Activated CD4-positive, alpha-beta T cell treated with anti-CD3 and anti-CD28 coated beads, Interleukin-2, amount 10 ng/mL, durations not matched to agents 24 days and 14 days (primary cell): ENCODE measurements around the gene HSPA9. TPM values are rescaled to one million over a fixed set of nuclear protein-coding genes. Genes with fewer than 3 reads are reported as not detected.

ENCODE experiments used
- DNase-seq: peaks from one replicate; pipeline ENCODE4 v3.0.0; 2022
- H3K27ac Mint-ChIP-seq: one replicate; pipeline ENCODE4 v1.8.0; 2022; ENCODE audit warnings: mild to moderate bottlenecking, mixed read lengths
- H3K27me3 Mint-ChIP-seq: one replicate; pipeline ENCODE4 v1.8.0; 2022; ENCODE audit warnings: mixed read lengths
- H3K36me3 Mint-ChIP-seq: one replicate; pipeline ENCODE4 v1.8.0; 2022; ENCODE audit warnings: low read depth, mild to moderate bottlenecking, mixed read lengths
- H3K4me1 Mint-ChIP-seq: one replicate; pipeline ENCODE4 v1.8.0; 2021; ENCODE audit warnings: mixed read lengths
- H3K4me3 Mint-ChIP-seq: one replicate; pipeline ENCODE4 v1.8.0; 2022; ENCODE audit warnings: mild to moderate bottlenecking, moderate library complexity, mixed read lengths
- H3K9me3 Mint-ChIP-seq: one replicate; pipeline ENCODE4 v1.8.0; 2021; ENCODE audit warnings: mixed read lengths
- intact Hi-C: fragments of 100-400 bp; cut with micrococcal nuclease; formaldehyde crosslinking; loops from one replicate; pipeline ENCODE4 v1.15.1; 2023
- total RNA-seq: library from RNA; stranded (reverse); gene quantifications from 2 replicates; pipeline ENCODE4 v1.2.3, GENCODE V29; 2022

Gene HSPA9
- total RNA-seq, 1 donor from 2014 or later: 415 TPM

- Mint-ChIP-seq H3K4me1 (peaks cover 14% of the 10 kb centered on the region), H3K9me3 (no peaks in the 10 kb centered on the region), H3K4me3 (no peak overlapping the region), H3K36me3 (no peaks in the 10 kb centered on the region), H3K27me3 (peaks cover 71% of the 10 kb centered on the region), H3K27ac (no peak overlapping the region)
- peak; percentile 60 for DNase-seq
- intact Hi-C loops: loop anchor here (1.0 to 5.0 kb wide), 2 partner anchors 51 to 134 kb away; no protein-coding TSS in a partner anchor
Measured at GRCh38 chr5:138603249-138603920, 28.2 kb upstream of the HSPA9 start.

DNA sequence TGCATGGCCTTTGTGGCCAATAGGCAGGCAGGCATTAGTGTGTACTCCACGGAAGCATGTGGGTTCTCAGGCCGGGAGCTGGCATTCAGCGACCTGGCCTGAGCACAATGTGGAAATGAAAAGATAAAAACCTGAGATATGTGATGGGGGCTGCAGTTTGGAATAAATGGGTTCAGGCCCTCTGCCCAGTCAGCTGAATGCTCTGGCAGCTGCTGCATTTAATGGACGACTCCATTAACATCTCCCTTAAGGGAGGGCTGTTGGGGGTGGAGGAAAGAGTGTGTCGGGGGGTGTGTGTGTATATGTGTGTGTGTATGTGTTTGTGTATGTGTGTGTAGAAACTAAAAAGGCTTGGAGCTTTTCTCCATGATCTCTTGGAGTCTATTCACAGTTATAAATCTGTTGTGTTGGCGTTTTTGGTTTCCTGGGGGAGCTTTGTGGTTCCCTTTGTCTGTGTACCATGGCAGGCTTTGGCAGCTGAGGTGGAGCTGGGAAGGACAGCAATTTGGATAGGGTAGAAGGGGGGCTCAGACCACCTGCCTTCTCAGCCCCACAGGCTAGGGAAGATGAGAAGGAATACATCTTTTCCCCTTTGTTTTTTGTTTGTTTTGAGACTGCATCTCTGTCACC is 27.3 kb upstream of the HSPA9 start:
- Mint-ChIP-seq H3K27me3 (peaks cover 72% of the 10 kb centered on the region), H3K36me3 (no peaks in the 10 kb centered on the region), H3K4me1 (peaks cover 14% of the 10 kb centered on the region), H3K9me3 (no peaks in the 10 kb centered on the region), H3K27ac (no peak overlapping the region), H3K4me3 (no peak overlapping the region)
- no peak for DNase-seq
- intact Hi-C loops: loop anchor here (5.0 kb wide), 1 partner anchor 135 kb away; no protein-coding TSS in a partner anchor

GRCh38 chr5:138601444-138601843 is 26.2 kb upstream of the HSPA9 start:
- Mint-ChIP-seq H3K4me1 (peaks cover 14% of the 10 kb centered on the region), H3K27me3 (peaks cover 77% of the 10 kb centered on the region), H3K27ac (no peak overlapping the region), H3K4me3 (no peak overlapping the region), H3K9me3 (no peaks in the 10 kb centered on the region), H3K36me3 (no peaks in the 10 kb centered on the region)
- no peak for DNase-seq
- intact Hi-C loops: loop anchor here (5.0 kb wide), 1 partner anchor 136 kb away; no protein-coding TSS in a partner anchor

- no peak for DNase-seq
- H3K4me3 Mint-ChIP-seq: no peak overlapping the region
- peaks cover 73% of the 10 kb centered on the region for H3K27me3 Mint-ChIP-seq
- no peaks in the 10 kb centered on the region for H3K36me3 Mint-ChIP-seq
- intact Hi-C loops: loop anchor here (5.0 kb wide), 1 partner anchor 137 kb away; no protein-coding TSS in a partner anchor
- no peak overlapping the region for H3K27ac Mint-ChIP-seq
- H3K9me3 Mint-ChIP-seq: no peaks in the 10 kb centered on the region
- peaks cover 13% of the 10 kb centered on the region for H3K4me1 Mint-ChIP-seq
Measured at GRCh38 chr5:138600446-138600845, 25.2 kb upstream of the HSPA9 start.

DNA sequence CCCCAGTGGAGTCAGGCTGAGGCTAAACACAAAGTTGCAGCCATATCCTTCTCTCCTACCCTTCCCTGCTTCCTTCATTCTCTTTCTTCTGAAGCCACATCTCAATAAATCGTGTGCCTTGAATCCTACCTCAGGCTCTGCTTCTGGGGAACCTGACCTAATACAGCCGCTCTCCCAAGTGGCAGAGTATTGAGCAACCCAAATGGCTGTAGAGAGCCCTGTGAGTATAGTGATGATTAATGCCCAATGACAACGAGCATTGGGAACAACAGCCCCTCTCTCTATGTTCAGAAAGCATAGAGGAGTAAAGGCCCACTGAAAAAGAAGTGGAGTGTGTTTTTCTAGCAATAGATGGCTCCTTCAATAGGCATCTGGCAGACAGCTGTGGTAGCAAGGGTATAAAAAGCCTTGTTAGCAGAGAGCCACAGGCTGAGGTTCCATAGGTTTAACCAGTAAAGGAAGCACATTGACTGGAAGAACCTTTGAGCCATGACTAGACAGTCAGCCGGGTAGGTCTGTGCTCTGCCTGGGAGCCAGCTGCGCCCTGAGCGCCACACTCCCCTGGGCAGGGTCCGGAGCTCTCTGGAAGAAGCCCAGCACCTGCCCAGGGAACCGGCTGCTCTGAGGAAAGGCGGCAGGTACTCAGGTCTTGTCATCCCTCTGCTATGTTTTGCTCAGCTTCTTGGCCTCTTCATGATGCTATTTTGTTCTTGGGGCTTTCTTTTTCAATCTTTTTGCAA is 22.6 kb upstream of the HSPA9 start:
- H3K36me3 Mint-ChIP-seq: no peaks in the 10 kb centered on the region
- H3K9me3 Mint-ChIP-seq: no peaks in the 10 kb centered on the region
- H3K27ac Mint-ChIP-seq: no peak overlapping the region
- H3K27me3 Mint-ChIP-seq: peaks cover 67% of the 10 kb centered on the region
- peaks cover 2% of the 10 kb centered on the region for H3K4me1 Mint-ChIP-seq
- no peak overlapping the region for H3K4me3 Mint-ChIP-seq
- no peak for DNase-seq
- intact Hi-C loops: no loop called here

DNA sequence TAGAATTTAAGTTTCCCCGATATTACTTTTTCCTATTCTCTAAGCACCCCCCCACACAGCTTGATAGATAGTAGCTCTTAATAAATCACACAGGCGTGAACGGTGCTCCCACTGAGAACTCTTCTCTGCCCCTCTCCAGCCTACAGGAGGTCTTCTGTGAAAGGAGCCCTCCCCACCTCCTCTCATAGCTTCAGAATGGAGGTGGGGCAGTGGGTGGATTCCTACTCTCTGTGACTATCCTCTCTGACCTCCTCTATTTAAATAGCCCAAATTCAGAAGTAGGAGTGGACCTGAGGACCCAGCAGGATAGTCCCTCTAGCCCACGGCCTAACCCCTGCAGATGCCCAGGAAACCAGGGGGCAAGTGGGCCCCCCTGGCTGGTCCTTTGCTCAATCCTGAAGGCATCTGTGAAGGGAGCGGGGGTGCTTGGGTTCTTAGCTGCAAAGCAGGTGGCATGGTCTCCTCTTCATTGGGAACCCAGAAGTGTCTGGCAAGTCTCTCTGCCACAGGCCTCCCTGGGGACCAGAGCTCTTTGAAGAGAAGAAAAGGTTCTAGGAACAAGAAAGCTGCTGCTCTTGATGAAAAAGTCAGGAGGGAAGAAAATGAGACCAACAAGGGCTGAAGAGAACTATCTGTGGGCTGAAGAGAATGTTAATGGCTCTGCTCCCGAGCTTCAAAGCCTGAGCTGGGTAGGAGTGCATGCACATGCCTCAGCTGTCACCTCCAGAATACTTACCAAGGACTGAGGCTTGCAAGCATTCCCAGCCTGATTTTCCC is 21.1 kb upstream of the HSPA9 start:
- H3K36me3 Mint-ChIP-seq: no peaks in the 10 kb centered on the region
- intact Hi-C loops: no loop called here
- no peak overlapping the region for H3K4me3 Mint-ChIP-seq
- H3K4me1 Mint-ChIP-seq: peaks cover under 1% of the 10 kb centered on the region
- no peak overlapping the region for H3K27ac Mint-ChIP-seq
- peaks cover 52% of the 10 kb centered on the region for H3K27me3 Mint-ChIP-seq
- no peaks in the 10 kb centered on the region for H3K9me3 Mint-ChIP-seq
- no peak for DNase-seq

GRCh38 chr5:138595180-138595795 is 20.1 kb upstream of the HSPA9 start:
- Mint-ChIP-seq H3K4me3 (no peak overlapping the region), H3K4me1 (no peaks in the 10 kb centered on the region), H3K36me3 (no peaks in the 10 kb centered on the region), H3K9me3 (no peaks in the 10 kb centered on the region), H3K27ac (no peak overlapping the region), H3K27me3 (peaks cover 48% of the 10 kb centered on the region)
- intact Hi-C loops: no loop called here
- DNase-seq: no peak

- no peaks in the 10 kb centered on the region for H3K36me3 Mint-ChIP-seq
- DNase-seq: no peak
- H3K9me3 Mint-ChIP-seq: no peaks in the 10 kb centered on the region
- no peak overlapping the region for H3K27ac Mint-ChIP-seq
- H3K4me1 Mint-ChIP-seq: no peaks in the 10 kb centered on the region
- intact Hi-C loops: no loop called here
- no peak overlapping the region for H3K4me3 Mint-ChIP-seq
- peaks cover 47% of the 10 kb centered on the region for H3K27me3 Mint-ChIP-seq
Measured at GRCh38 chr5:138594305-138595058, 19.3 kb upstream of the HSPA9 start.

DNA sequence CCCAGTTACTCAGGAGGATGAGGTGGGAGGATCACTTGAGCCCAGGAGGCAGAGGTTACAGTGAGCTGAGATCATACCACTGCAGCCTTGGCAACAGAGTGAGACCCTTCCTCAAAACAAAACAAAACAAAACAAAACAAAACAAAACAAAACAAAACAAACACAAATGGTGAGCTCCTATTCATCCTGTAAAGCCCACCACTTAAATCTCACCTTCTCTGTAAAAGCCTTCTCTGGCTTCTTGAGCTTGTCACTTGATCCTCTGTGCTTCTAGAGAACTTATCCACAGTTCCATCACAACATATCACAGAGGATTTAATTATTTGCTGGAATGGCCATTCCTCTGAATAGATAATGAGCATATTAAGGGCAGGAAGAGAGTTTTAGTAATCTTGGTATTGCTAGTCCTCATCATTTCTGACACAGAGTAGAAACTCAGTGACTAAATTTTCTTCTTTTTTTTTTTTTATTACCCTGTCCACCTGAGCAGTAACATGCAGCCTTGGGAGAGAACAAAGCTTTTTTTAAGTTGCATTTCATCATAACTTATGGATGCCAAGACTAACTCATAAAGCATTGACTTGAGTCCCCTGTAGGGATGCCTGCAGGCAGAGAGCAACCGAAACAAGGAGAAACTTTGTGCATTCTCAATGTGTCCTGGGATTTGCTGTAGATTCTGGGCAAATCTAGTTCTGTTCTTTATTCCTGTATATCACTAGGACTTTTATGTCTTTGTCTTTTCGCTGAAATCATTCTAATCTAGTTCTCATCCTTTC is 13.0 kb upstream of the HSPA9 start:
- intact Hi-C loops: no loop called here
- DNase-seq: no peak
- no peaks in the 10 kb centered on the region for H3K4me1 Mint-ChIP-seq
- no peak overlapping the region for H3K4me3 Mint-ChIP-seq
- peaks cover 39% of the 10 kb centered on the region for H3K27me3 Mint-ChIP-seq
- H3K27ac Mint-ChIP-seq: no peak overlapping the region
- no peaks in the 10 kb centered on the region for H3K36me3 Mint-ChIP-seq
- H3K9me3 Mint-ChIP-seq: no peaks in the 10 kb centered on the region

DNA sequence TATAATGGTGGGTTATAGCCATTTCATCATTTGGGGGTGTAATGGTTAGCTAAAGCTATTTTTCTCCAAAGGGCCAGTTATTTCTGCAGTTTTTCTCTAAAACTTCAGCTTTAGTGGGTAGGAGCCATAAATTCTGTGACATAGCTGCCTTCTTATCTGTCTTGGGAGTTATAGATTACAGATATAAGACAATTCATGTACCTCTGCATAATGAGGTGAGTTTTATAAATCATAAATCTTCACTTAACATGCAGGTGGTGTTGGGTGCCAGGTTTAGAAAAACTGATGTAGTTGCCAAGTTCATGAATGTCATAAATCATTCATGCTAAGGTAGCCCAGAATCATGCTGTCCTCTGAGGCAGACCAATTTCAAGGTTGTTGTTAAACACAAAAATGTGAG is 10.0 kb upstream of the HSPA9 start:
- H3K4me1 Mint-ChIP-seq: no peaks in the 10 kb centered on the region
- H3K4me3 Mint-ChIP-seq: no peak overlapping the region
- no peaks in the 10 kb centered on the region for H3K36me3 Mint-ChIP-seq
- no peak for DNase-seq
- intact Hi-C loops: no loop called here
- no peaks in the 10 kb centered on the region for H3K9me3 Mint-ChIP-seq
- H3K27me3 Mint-ChIP-seq: peaks cover 34% of the 10 kb centered on the region
- no peak overlapping the region for H3K27ac Mint-ChIP-seq

DNA sequence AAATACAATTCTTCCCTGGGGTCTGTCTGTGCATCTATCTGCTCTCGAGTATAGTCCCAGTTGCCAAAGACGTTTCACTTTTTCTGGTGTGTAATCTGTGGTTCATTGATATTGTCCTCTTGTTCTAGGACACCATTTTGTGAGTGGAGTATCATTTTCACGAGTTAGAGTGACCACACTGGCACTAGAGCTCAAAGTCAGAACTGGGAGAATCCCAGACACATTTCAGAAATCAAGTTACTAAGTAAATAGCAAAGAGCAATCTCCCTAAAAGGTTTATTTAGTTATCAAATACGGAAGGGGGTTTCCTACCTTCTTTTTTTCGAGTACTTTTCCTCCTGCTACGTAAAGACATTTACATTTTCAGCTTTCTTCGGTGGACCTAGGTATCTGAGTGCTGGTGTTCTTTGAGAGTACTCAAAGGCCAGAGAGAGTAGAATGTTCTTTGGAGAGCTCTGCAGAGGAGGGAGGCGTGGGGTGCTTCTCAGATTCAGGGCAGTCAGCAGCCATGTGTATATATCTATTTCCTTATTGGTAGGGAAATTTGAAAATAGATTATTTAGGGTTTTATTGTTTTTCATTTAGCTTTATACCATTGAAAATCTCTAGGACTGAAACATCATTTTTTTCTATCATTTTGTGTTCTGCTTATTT is 8.9 kb upstream of the HSPA9 start:
- Mint-ChIP-seq H3K27me3 (peaks cover 34% of the 10 kb centered on the region), H3K4me1 (peaks cover 2% of the 10 kb centered on the region), H3K36me3 (no peaks in the 10 kb centered on the region), H3K4me3 (no peak overlapping the region), H3K27ac (no peak overlapping the region), H3K9me3 (no peaks in the 10 kb centered on the region)
- no peak for DNase-seq
- intact Hi-C loops: no loop called here

- DNase-seq: no peak
- Mint-ChIP-seq H3K4me3 (no peak overlapping the region), H3K27me3 (peaks cover 30% of the 10 kb centered on the region), H3K9me3 (no peaks in the 10 kb centered on the region), H3K36me3 (no peaks in the 10 kb centered on the region), H3K4me1 (peaks cover 2% of the 10 kb centered on the region), H3K27ac (no peak overlapping the region)
- intact Hi-C loops: no loop called here
Measured at GRCh38 chr5:138582959-138583358, 7.8 kb upstream of the HSPA9 start.
